H1 (cell line): ENCODE data around the gene SAMD7. TPM values are rescaled to one million over a fixed set of nuclear protein-coding genes. Genes with fewer than 3 reads are reported as not detected.

ENCODE experiments used
- CTCF ChIA-PET: fragments of 300-600 bp; sonication (Branson Sonifier 250); formaldehyde crosslinking; loops from one replicate; lab custom pipeline; 2021; ENCODE audit not compliant: partially characterized antibody; lab: Charles Lee
- POLR2A ChIA-PET: fragments of 300-600 bp; sonication (Branson Sonifier 250); formaldehyde crosslinking; loops from one replicate; lab custom pipeline; 2021; ENCODE audit warnings: inconsistent platforms; ENCODE audit not compliant: partially characterized antibody; lab: Charles Lee
- DNase-seq, 2 experiments: peaks; one replicate each; pipeline versions ENCODE4 v3.0.0 to v3.0.0-alpha.2; 2010 to 2022; ENCODE audit warnings: low spot score in 2 of 2, low read depth in 1 of 2, mixed read lengths in 1 of 2
- FAIRE-seq: peaks from 2 replicates; lab custom pipeline; 2011; peaks lifted over from hg19 to GRCh38; lab: Jason Lieb, UNC
- H2AFZ ChIP-seq: 2 replicates; pipeline ENCODE4 v1.8.1; 2012; ENCODE audit warnings: low read length, inconsistent platforms
- H2AK5ac ChIP-seq: 2 replicates; pipeline ENCODE4 v1.6.1; 2013; ENCODE audit warnings: low read depth, low read length
- H2BK120ac ChIP-seq: replicated peaks from 2 replicates; pipeline ENCODE3; 2013; ENCODE audit warnings: low read depth, low read length, inconsistent platforms
- H2BK12ac ChIP-seq: 2 replicates; pipeline ENCODE4 v1.6.1; 2013; ENCODE audit warnings: low read depth, low read length
- H2BK15ac ChIP-seq: 2 replicates; pipeline ENCODE4 v1.6.1; 2013; ENCODE audit warnings: low read length
- H2BK20ac ChIP-seq: 2 replicates; pipeline ENCODE4 v1.6.1; 2013; ENCODE audit warnings: low read length
- H2BK5ac ChIP-seq: 2 replicates; pipeline ENCODE4 v1.6.1; 2013; ENCODE audit warnings: low read depth, low read length
- H3K14ac ChIP-seq: 2 replicates; pipeline ENCODE4 v1.6.1; 2013; ENCODE audit warnings: inconsistent platforms; ENCODE audit not compliant: insufficient read length
- H3K18ac ChIP-seq: 2 replicates; pipeline ENCODE4 v1.6.1; 2013; ENCODE audit warnings: low read length; ENCODE audit errors: extremely low read depth
- H3K23ac ChIP-seq: 2 replicates; pipeline ENCODE4 v1.6.1; 2013; ENCODE audit warnings: inconsistent platforms; ENCODE audit not compliant: insufficient read length
- H3K23me2 ChIP-seq: 2 replicates; pipeline ENCODE4 v1.6.1; 2013; ENCODE audit warnings: low read depth, low read length
- H3K27ac ChIP-seq: 2 replicates; pipeline ENCODE4 v1.6.1; 2011; ENCODE audit warnings: low read depth, low read length, inconsistent platforms
- H3K27me3 ChIP-seq, 4 experiments: replicated peaks in 1 of 4; 1 replicate in 1 of 4; 2 replicates in 3 of 4; pipeline versions ENCODE4 v1.6.1 to v1.8.1; 2011 to 2013; ENCODE audit warnings: low read length in 3 of 4, mild to moderate bottlenecking in 3 of 4, inconsistent platforms in 2 of 4, mixed read lengths in 2 of 4, moderate library complexity in 1 of 4; ENCODE audit not compliant: control insufficient read depth in 3 of 4, insufficient read depth in 3 of 4; ENCODE audit errors: extremely low read depth in 1 of 4
- H3K36me3 ChIP-seq, 4 experiments: 2 replicates each; pipeline versions ENCODE4 v1.6.1 to v1.8.1; 2011 to 2013; ENCODE audit warnings: mild to moderate bottlenecking in 4 of 4, low read length in 3 of 4, moderate library complexity in 2 of 4, control low read depth in 1 of 4, inconsistent platforms in 1 of 4; ENCODE audit not compliant: insufficient read depth in 4 of 4, control insufficient read depth in 2 of 4
- H3K4ac ChIP-seq: replicated peaks from 2 replicates; pipeline ENCODE3; 2013; ENCODE audit warnings: low read length, low read depth, mixed read lengths, inconsistent platforms; ENCODE audit not compliant: insufficient read length
- H3K4me1 ChIP-seq, 4 experiments: replicated peaks in 1 of 4; 1 replicate in 1 of 4; 2 replicates in 3 of 4; pipeline versions ENCODE4 v1.6.1 to v1.8.1; 2011 to 2013; ENCODE audit warnings: low read length in 3 of 4, inconsistent platforms in 2 of 4, mixed read lengths in 1 of 4; ENCODE audit not compliant: insufficient read depth in 4 of 4, control insufficient read depth in 3 of 4
- H3K4me2 ChIP-seq, 2 experiments: 2 replicates each; pipeline versions ENCODE4 v1.6.1 to v1.8.1; 2011 to 2013; ENCODE audit warnings: low read depth in 2 of 2, low read length in 2 of 2, control low read depth in 1 of 2, inconsistent platforms in 1 of 2, mild to moderate bottlenecking in 1 of 2; ENCODE audit not compliant: insufficient read depth in 1 of 2
- H3K4me3 ChIP-seq, 4 experiments: fragments of 200-600, 300-600 bp in 1 of 4; sonication (generic), shearing (Covaris generic), sonication (Bioruptor Twin) in 1 of 4; 2 replicates each; pipeline versions ENCODE4 v1.5.1 to v1.8.1; 2011 to 2016; ENCODE audit warnings: low read length in 4 of 4, low read depth in 3 of 4, control low read depth in 2 of 4, inconsistent platforms in 2 of 4, mild to moderate bottlenecking in 2 of 4, mixed read lengths in 1 of 4, moderate library complexity in 1 of 4; ENCODE audit not compliant: insufficient read depth in 2 of 4; ENCODE audit errors: extremely low read depth in 1 of 4
- H3K56ac ChIP-seq: replicated peaks from 2 replicates; pipeline ENCODE3; 2013; ENCODE audit warnings: low read depth, mild to moderate bottlenecking, mixed read lengths, low read length, inconsistent platforms; ENCODE audit not compliant: insufficient read length
- H3K79me1 ChIP-seq: 2 replicates; pipeline ENCODE4 v1.6.1; 2013; ENCODE audit warnings: low read depth, low read length, control low read depth
- H3K79me2 ChIP-seq, 2 experiments: 2 replicates each; pipeline versions ENCODE4 v1.6.1 to v1.8.1; 2012 to 2013; ENCODE audit warnings: low read length in 2 of 2, mild to moderate bottlenecking in 2 of 2, inconsistent platforms in 1 of 2; ENCODE audit not compliant: insufficient read depth in 2 of 2, control insufficient read depth in 1 of 2
- H3K9ac ChIP-seq, 4 experiments: replicated peaks in 1 of 4; 1 replicate in 1 of 4; 2 replicates in 3 of 4; pipeline versions ENCODE4 v1.6.1 to v1.8.1; 2011 to 2013; ENCODE audit warnings: low read depth in 3 of 4, low read length in 3 of 4, control low read depth in 2 of 4, mild to moderate bottlenecking in 2 of 4, moderate library complexity in 2 of 4, inconsistent platforms in 1 of 4; ENCODE audit errors: extremely low read depth in 1 of 4
- H3K9me3 ChIP-seq, 2 experiments: 2 replicates each; pipeline versions ENCODE4 v1.6.1 to v1.8.1; 2012 to 2013; ENCODE audit warnings: mild to moderate bottlenecking in 2 of 2, moderate library complexity in 2 of 2, control low read depth in 1 of 2, inconsistent platforms in 1 of 2, low read depth in 1 of 2, low read length in 1 of 2, mixed read lengths in 1 of 2; ENCODE audit not compliant: insufficient read depth in 2 of 2
- H4K20me1 ChIP-seq, 2 experiments: replicated peaks in 1 of 2; 2 replicates each; pipeline versions ENCODE3 to v1.8.1; 2011 to 2013; ENCODE audit warnings: inconsistent platforms in 2 of 2, low read length in 2 of 2, mild to moderate bottlenecking in 1 of 2; ENCODE audit not compliant: insufficient read depth in 2 of 2, control insufficient read depth in 1 of 2
- H4K5ac ChIP-seq: 2 replicates; pipeline ENCODE4 v1.6.1; 2013; ENCODE audit warnings: low read length, low read depth, mixed read lengths, inconsistent platforms; ENCODE audit not compliant: insufficient read length
- H4K8ac ChIP-seq: 2 replicates; pipeline ENCODE4 v1.8.0; 2013; ENCODE audit warnings: mild to moderate bottlenecking, moderate library complexity, low read length, inconsistent platforms; ENCODE audit not compliant: insufficient read depth; ENCODE audit errors: extremely low read depth
- H4K91ac ChIP-seq: replicated peaks from 2 replicates; pipeline ENCODE3; 2013; ENCODE audit warnings: low read length, mixed read lengths, inconsistent platforms; ENCODE audit not compliant: insufficient read length
- CHD1 ChIP-seq: IDR thresholded peaks from 2 replicates; pipeline ENCODE4 v1.6.1; 2012; ENCODE audit warnings: low read depth, low read length, improper control_type of control experiment
- EGR1 ChIP-seq: IDR thresholded peaks from 2 replicates; pipeline ENCODE4 v1.6.1; 2011; ENCODE audit warnings: low read depth, low read length, borderline replicate concordance
- GTF2F1 ChIP-seq: IDR thresholded peaks from 2 replicates; pipeline ENCODE4 v1.6.1; 2012; ENCODE audit warnings: low read depth, low read length, improper control_type of control experiment, borderline replicate concordance
- JUN ChIP-seq: IDR thresholded peaks from 2 replicates; pipeline ENCODE4 v1.6.1; 2011; ENCODE audit warnings: low read depth, mild to moderate bottlenecking, improper control_type of control experiment, low read length
- JUND ChIP-seq: IDR thresholded peaks from 2 replicates; pipeline ENCODE4 v1.6.1; 2011; ENCODE audit warnings: mild to moderate bottlenecking, improper control_type of control experiment, low read length
- KDM1A ChIP-seq: fragments of 200-600, 300-600 bp; sonication (generic); IDR thresholded peaks from 2 replicates; pipeline ENCODE4 v1.7.1; 2016; ENCODE audit warnings: mild to moderate bottlenecking, low read length, borderline replicate concordance
- KDM4A ChIP-seq: IDR thresholded peaks from one replicate; pipeline ENCODE4 v1.7.1; 2012; ENCODE audit warnings: low read depth, mild to moderate bottlenecking, moderate library complexity, low read length, inconsistent platforms; ENCODE audit not compliant: severe bottlenecking
- KDM5A ChIP-seq: fragments of 200-600 bp; IDR thresholded peaks from 2 replicates; pipeline ENCODE4 v1.7.1; 2012; ENCODE audit warnings: mild to moderate bottlenecking, low read length, inconsistent platforms, mixed read lengths
- POU5F1 ChIP-seq: IDR thresholded peaks from 2 replicates; pipeline ENCODE4 v1.6.1; 2011; ENCODE audit warnings: low read depth, mild to moderate bottlenecking, low read length, moderate library complexity
- RAD21 ChIP-seq, 2 experiments: IDR thresholded peaks in 1 of 2; conservative IDR thresholded peaks in 1 of 2; 2 replicates each; pipeline ENCODE4 v1.6.1; 2011; ENCODE audit warnings: low read depth in 2 of 2, low read length in 2 of 2, improper control_type of control experiment in 1 of 2, inconsistent platforms in 1 of 2, mild to moderate bottlenecking in 1 of 2, moderate library complexity in 1 of 2
- RFX5 ChIP-seq: IDR thresholded peaks from 2 replicates; pipeline ENCODE4 v1.6.1; 2011; ENCODE audit warnings: low read depth, low read length, improper control_type of control experiment, borderline replicate concordance
- RXRA ChIP-seq: IDR thresholded peaks from 2 replicates; pipeline ENCODE4 v1.6.1; 2011; ENCODE audit warnings: low read depth, mild to moderate bottlenecking, low read length, moderate library complexity; ENCODE audit not compliant: insufficient read depth
- TAF1 ChIP-seq: IDR thresholded peaks from 2 replicates; pipeline ENCODE4 v1.6.1; 2011; ENCODE audit warnings: mild to moderate bottlenecking, low read depth, low read length
- TCF12 ChIP-seq: IDR thresholded peaks from 2 replicates; pipeline ENCODE4 v1.6.1; 2011; ENCODE audit warnings: low read depth, mild to moderate bottlenecking, low read length
- WGBS, 2 experiments: shearing (Covaris generic) in 1 of 2; methylation state at CpG; one replicate each; pipeline versions ENCODE4 v1.1.6 to v1.1.7; 2013 to 2015; ENCODE audit warnings: low lambda C conversion rate in 2 of 2, mixed read lengths in 2 of 2, inconsistent platforms in 1 of 2, low coverage in 1 of 2, missing lambda C conversion rate in 1 of 2; ENCODE audit not compliant: insufficient replicate concordance in 2 of 2, insufficient coverage in 1 of 2, insufficient read length in 1 of 2; ENCODE audit errors: extremely low coverage in 1 of 2, missing lambda C conversion rate in 1 of 2; 5-methylcytosine and 5-hydroxymethylcytosine counted together
- polyA plus RNA-seq, 7 experiments: library from polyadenylated mRNA; depleted of rRNA in 3 of 7; stranded (reverse) in 5 of 7; unstranded in 2 of 7; fragments of >200 nt in 5 of 7; fragments of 200-250 nt in 2 of 7; gene quantifications; 1 replicate in 5 of 7; 2 replicates in 1 of 7; 4 replicates in 1 of 7; pipeline versions ENCODE4 v1.2.1 to v1.2.3, GENCODE V29; 2011 to 2013; ENCODE audit warnings: missing spikeins in 2 of 7, mixed read lengths in 2 of 7
- total RNA-seq: library from RNA; stranded (reverse); fragmentation: NEBNext Ultra II Directional; extraction: Animal tissue kit (Norgen Biotek cat#: 25700); gene quantifications from 2 replicates; pipeline ENCODE4 v1.2.1, GENCODE V29; 2021
- TF ChIP-seq, protein P1 (sequence below): IDR thresholded peaks from 2 replicates; pipeline ENCODE4 v1.6.1; 2012; ENCODE audit warnings: inconsistent platforms

The SAMD7 gene
- total and polyA plus RNA-seq, 2 of the 8 experiments (the other 6 are each of a cell fraction or from before 2014, with no cell fraction given) = not detected

DNA sequence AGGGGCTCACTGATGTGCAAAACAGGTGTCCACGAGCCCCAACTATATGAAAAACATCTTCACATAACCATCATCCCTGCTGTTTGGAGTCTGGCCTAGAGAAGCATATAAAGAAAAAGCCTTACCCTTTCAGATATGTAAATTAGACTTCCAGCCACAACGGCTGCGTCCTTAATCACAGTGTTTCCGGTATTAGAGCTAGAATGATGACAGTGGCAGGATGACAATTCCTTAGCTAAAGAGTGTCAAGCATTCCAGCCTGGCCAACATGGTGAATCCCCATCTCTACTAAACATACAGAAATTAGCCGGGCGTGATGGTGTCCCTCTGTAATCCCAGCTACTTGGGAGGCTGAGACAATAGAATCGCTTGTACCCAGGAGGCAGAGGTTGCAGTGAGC is 19.5 kb upstream of the SAMD7 start:
- no peak overlapping the region for H4K5ac ChIP-seq
- H3K4me1 ChIP-seq = no peaks in the 10 kb centered on the region; a peak in 1 of 7 replicates
- H3K79me1 ChIP-seq = no peaks in the 10 kb centered on the region
- no peak overlapping the region for H4K91ac ChIP-seq
- no peak overlapping the region for H3K18ac ChIP-seq
- ChIA-PET CTCF (interaction anchor here (0.7 to 1.2 kb wide), 3 partner anchors 10 to 743 kb away, joined by 3 read pairs; no protein-coding TSS in a partner anchor), POLR2A (no interaction called here)
- H3K27me3 ChIP-seq = no peaks in the 10 kb centered on the region
- H2AK5ac ChIP-seq = no peak overlapping the region
- H4K8ac ChIP-seq = no peak overlapping the region
- no peaks in the 10 kb centered on the region for H3K23me2 ChIP-seq
- no peak overlapping the region for H3K14ac ChIP-seq
- H2BK20ac ChIP-seq = no peak overlapping the region
- H3K79me2 ChIP-seq = no peaks in the 10 kb centered on the region
- H3K9ac ChIP-seq = no peak overlapping the region
- H3K4me2 ChIP-seq = no peak overlapping the region
- DNase-seq = no peak
- 91% methylated on average over 7 of the region's 7 CpGs; no CpG with 5 or more reads in 1 of the 2 experiments for WGBS, 2 experiments
- no peak overlapping the region for H3K27ac ChIP-seq
- no peaks in the 10 kb centered on the region for H3K36me3 ChIP-seq
- no peak for FAIRE-seq
- H2AFZ ChIP-seq = no peak overlapping the region
- H3K56ac ChIP-seq = no peak overlapping the region
- no peak overlapping the region for H3K23ac ChIP-seq
- H3K4ac ChIP-seq = no peak overlapping the region
- H2BK12ac ChIP-seq = no peak overlapping the region
- no peaks in the 10 kb centered on the region for H3K9me3 ChIP-seq
- no peak overlapping the region for H3K4me3 ChIP-seq
- H2BK120ac ChIP-seq = no peak overlapping the region
- no peak overlapping the region for H2BK5ac ChIP-seq
- H4K20me1 ChIP-seq = no peaks in the 10 kb centered on the region
- H2BK15ac ChIP-seq = no peak overlapping the region
- TF ChIP-seq EGR1 (no peak), KDM4A (no peak), RXRA (no peak), TCF12 (no peak), POU5F1 (no peak), CHD1 (no peak), JUN (no peak), KDM1A (no peak), TAF1 (no peak), GTF2F1 (no peak), RFX5 (no peak), JUND (no peak), RAD21 (IDR thresholded peaks at IDR 0.05 in 1 of 2, conservative IDR thresholded peaks at IDR 0.05 in 1 of 2; ENCODE audit: low read depth in 2 of 2, low read length in 2 of 2) (no peak), KDM5A (no peak)
- TF ChIP-seq, protein P1, sequence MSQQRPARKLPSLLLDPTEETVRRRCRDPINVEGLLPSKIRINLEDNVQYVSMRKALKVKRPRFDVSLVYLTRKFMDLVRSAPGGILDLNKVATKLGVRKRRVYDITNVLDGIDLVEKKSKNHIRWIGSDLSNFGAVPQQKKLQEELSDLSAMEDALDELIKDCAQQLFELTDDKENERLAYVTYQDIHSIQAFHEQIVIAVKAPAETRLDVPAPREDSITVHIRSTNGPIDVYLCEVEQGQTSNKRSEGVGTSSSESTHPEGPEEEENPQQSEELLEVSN = no peak
